Activated CD4-positive, alpha-beta T cell treated with anti-CD3 and anti-CD28 coated beads, Interleukin-10, Interleukin-2, amounts not matched to agents 100 ng/mL and 50 ng/mL, durations not matched to agents 16 hours and 8 hours (primary cell): Measurements from ENCODE around the gene KCNIP4.

ENCODE experiments used
- DNase-seq: peaks from one replicate; pipeline ENCODE4 v3.0.0-alpha.2; 2020

Gene KCNIP4

DNA sequence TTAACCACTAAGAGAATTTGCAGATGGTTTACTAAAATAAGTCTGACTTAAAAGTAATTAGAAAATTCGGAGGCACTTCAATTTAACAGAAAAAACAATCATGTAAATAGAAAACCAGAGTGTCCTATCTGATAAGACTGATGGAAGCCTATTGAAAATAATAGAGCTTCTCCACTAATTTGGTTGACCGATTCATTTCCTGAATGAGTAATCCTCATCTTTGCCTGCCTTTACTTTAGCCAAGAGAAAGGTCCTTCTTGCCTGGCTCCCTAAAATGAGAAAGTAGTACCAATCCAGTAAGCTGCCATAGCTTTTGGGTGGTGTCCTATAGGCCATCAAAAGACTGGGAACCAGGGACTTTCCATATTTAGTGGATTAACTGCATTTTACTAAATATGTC lies 48.4 kb downstream of the KCNIP4 start:
- no peak for DNase-seq

DNA sequence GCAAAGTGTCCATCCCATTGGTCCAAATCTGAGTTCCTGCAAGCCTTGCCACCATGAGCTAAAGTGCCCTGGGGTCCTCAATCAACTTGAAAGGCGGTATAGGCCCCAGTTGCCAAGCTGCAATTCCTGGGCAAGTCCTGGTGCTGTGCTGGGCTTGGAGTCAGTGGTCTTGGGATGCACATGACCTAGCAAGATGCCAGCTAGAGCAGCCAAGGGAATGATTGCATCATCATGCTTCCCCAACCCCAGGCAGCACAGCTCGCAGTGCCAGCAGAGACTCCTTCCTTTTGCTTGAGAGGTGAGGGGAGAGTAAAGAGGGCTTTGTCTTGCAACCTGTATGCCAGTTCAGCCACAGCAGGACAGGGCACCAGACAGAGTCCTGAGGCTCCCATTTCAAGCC lies 50.5 kb downstream of the KCNIP4 start:
- DNase-seq: no peak

DNA sequence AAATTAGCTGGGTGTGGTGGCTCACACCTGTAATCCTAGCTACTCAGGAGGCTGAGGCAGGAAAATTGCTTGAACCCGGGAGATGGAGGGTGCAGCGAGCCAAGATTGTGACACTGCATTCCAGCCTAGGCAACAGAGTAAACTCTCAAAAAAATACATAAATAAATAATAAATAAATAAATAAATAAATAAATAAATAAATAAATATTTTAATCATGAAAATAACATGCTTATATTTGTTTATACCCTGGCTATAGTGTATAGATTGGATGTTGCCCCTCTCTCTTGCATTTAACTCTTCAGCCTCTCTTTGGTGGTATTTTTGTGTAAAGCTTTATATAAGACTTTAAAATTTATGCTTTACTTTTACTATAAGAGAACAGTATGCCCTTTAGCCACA lies 51.8 kb downstream of the KCNIP4 start:
- no peak for DNase-seq

DNA sequence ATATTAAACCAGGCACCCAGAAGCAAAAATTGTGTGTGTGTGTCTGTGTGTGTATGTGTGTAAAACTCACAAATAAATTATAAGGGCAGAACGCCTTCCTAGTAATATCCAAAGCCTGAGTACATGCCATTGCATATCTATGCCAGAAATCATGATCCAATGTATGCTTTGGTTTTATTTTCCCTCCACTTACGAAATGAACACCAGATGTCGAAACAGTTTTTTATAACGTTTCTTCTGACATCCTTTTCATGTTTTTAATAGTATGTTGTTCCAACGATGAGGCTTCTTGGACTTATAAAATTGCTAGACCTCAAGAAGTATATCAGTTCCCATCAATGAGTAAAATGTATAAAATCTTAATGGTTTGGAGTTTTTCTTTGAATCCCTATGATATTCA lies 55.4 kb downstream of the KCNIP4 start:
- DNase-seq: no peak

DNA sequence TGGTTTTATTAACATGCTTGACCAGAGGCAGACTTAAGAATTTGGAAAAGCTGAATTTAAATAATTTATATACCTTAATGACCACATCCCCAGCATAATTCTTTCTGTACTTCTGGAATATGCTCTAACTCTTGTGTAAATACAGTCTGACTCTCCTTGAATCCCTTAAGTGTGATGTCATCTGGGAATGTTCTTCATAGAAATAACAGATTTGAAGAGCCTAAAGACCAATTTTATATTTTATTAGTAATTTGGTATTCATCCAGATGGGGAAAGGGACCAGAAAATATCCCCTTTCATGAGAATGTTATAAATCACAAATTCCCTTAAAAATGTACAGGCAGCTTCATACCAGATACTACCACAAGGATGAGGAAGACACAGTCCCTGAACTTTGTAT lies 58.3 kb downstream of the KCNIP4 start:
- no peak for DNase-seq

DNA sequence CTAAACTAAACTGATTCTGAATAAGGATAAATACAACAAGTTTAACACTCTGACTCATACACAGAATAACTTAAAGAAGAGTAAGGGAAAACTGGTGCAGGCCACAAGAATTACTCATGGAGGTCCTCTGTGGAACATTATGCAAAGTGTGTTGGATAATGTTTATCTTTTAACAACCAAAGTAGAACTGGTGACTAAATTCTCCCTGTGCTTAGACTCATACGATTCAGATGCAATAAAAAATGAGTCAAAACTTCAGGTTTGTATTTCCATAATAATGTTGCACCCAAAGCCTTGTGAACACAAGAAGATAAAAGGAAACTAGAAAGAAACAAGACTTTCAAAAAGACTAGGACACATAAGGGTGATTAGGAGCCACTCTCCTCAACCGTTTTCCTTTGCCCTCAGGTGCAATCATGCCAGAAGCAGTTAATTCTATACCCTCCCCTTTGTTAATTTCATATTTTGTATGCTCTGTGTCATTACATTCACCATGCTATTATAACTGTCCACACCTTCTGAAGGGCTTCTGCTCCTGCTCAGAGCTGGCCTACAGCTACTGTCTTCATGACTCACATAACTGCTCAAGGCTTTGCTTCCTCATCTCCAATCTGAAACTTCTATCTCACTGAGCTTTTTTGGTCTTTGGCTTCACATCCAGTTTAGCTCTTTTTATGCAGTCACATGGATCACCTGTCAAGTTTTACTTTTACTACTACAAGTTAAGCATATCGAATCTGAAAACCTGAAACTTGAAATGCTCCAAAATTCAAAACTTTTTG lies 60.2 kb downstream of the KCNIP4 start:
- DNase-seq: peak; percentile 67

DNA sequence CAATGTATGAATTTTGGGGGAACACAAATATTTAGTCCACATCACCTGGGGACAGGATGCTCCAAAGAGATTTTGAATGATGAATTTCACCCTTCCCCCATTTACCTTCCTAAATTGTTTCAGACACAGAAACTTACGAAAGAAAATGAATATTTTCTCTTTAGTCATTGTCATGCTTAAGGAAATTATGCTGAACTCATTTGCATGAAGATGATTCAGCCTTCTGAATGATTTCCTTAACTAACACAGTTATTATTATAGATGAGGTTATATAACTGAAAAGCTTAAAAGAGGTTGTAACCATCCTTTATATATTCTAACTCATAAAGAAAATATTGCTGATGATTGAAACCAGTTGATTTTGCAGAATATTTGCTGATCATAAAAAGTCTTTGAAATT lies 61.1 kb downstream of the KCNIP4 start:
- no peak for DNase-seq

DNA sequence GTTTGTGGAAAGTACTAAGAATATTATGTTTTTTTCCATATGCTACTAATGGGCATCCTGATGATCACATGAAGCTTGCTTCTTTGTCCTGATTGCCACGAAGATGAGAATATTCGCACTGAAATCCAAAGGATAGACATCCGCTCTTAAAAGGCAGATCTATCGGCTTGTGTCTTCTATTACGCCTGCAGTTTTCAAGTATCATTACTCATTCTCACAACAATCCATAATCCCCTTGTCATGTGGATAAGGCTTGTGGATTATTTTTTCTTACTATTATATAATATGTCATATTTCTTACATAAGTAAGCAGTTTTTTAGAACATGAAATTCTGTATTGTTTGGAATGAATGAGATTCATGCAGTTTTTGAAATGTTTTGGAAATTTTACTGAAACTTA lies 62.8 kb downstream of the KCNIP4 start:
- DNase-seq: no peak

DNA sequence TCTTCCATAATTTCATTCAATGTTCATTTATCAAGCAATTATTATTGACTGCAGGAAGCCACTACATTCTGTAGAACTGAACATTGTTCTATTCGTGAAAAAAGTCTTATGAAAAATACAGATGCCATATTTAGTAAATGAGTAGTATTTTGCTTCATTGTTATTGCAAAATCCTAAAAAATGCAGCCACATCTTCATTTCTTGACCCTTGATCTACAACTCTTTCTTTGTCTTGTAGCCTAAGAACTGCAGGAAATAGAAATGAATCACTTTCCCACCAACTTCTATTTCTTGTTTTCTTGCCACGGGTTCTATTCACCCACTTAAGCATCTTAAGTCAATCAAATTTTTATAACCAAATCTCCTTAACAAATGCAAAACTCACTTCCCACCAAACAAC lies 63.3 kb downstream of the KCNIP4 start:
- DNase-seq: no peak

DNA sequence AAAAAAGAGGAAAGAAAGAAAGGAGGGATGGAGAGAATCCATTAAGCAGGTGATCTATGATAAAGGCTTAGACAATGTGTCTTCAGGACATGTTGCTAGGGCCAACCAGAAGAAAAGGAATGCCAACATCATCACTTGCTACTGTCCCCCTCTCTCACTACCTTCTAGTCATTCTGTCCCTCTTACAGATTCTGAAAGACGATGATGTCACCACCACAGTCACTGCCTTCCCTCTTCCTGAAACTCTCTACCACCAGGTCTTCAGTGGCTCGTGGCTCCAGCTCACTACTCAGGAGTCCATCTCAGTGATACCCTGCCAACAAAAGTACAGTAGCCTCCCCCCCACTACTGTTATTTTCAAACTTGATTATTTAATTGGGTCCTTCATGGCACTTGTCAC lies 64.0 kb downstream of the KCNIP4 start:
- peak; percentile 62 for DNase-seq

DNA sequence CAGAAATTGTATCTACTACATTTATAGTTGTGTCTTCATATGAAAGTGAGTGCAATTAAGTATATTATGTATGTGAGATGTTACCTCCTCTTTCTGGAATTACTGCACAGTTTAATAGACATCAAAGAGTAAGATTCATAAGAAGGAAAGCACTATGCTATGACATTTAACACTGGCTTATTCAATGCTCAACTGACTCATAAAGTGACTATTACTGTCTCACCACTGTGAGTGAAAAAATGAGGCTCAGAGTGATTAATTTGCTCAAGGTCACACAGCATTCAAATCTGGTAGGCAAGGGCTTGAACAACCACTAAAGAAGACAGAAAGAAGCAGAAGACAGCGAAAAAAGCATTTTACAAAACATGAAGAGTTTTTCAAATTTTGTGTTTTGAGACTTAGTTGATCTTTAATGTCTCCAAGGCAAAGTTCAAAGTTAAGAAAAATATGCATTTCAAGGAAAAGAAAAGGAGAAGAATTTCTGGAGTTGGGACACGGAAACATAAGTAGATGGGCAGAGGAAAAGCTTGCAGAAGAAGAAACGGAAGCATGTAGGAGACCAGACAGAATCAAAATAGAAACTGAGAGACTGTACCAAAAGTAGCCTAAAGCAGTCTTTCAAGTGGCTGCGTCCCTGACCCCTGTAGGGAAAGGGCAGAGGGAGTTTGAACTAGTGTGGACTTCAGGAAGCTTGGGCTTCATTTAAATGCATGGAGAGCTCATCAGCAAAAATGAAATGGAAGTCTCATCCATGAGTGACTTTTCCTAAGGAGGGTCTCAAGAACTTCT lies 66.3 kb downstream of the KCNIP4 start:
- peak; percentile 65 for DNase-seq

DNA sequence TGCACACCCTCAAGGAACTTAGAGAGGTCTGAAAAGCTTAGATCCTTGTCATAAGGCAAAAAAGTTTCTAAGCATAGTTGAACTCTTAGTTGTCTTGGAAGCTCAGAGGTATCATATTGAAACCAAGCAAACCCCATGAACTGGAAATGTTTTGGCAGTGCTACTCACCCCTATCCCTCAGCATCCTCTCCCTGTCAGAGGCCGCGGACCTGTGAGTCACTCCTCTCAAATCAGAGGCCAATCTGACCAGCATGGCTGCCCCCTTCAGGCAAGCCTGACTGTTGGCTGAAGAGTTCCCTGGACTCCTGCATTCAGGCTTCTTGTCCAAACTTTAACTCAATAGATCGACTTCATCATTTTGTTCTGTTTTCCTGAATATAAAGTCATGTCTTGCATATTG lies 69.4 kb downstream of the KCNIP4 start:
- DNase-seq: peak; percentile 59

DNA sequence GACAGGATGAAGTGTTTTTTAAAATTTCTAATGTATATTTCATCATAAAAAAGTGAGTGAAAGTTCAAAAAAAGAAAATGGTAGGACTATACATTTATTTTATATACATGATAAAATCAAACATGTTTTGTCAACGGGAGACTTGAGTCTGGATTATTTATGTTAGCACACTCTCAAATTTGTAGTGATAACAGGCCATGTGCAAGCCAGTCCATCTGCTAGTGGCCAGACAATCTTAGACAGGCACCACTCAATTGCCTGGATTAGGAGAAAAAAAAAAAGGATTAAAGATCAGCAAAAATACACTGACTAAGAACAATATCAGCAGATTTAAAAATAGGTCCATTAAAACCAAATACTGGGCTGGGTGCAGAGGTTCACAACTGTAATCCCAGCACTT lies 71.9 kb downstream of the KCNIP4 start:
- no peak for DNase-seq

DNA sequence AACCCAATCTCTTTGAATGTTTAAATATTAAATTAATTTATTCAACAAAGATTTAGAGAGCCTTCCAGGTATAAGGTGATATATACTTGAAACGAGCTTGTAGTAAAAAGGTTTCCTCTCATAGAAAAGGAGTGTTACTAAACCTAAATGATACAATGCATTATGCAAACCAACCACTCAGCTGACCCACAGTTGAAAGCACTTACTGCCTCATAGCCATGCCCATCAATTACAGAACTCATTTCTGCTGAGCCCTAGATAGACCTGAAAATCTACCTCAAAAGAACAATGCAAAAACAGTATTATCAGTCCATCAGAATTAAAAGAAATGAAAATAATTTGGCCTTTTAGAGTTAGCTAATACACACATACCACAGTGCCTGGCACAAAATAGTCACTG lies 75.4 kb downstream of the KCNIP4 start:
- DNase-seq: no peak

DNA sequence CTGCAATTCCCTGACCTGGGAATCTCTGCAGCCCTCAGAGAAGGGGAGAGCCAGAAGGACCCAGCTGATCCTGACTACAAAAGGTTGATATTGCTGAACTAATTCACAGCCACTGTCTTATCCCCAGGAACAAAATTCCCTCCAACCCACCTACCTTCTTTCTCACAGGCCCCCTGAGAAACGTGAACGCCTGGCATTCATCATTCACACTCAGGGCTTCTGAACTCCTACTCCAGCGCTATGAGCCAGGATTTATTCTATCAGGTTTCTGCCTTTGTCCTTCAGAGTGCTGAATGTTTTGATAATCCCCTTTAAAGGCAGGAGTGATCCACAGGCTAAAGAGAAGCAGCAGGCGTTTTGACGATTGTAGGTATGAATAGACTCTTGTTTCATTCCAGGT lies 76.5 kb downstream of the KCNIP4 start:
- DNase-seq: no peak

DNA sequence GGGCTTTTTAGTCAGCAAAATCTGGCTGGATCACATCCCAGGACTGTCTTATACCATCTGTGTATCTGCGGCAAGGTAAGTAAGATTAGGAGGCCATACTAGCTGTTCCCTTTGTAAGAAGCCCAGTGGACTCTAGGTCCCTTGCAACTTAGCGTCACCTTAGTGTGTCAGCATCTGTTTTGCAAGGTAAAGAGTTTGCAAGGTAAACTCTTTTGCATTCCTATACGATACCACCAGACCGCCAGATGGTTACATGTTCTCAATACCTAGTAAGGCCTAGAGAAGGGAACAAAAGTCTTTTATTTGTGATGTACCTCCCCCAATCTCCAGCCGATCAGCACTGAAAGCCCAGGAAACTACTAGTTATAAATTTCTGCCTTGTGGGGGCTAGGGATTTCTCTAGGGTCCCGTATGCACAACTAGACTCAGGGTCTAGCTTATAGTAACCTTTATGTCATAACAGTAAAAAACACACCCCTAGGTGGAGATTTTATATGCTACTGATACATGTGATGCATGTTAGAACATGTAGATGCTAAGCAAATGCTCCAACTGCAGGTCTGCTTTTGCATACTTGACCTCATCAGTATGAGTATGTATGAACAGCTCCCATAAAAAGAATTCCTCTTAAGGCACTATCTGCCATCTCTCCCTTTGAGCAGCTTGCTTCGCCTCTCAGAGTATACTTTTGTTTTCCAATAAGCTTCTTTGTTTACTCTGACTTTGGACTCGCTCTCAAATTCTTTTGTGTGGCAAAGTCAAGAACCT lies 78.4 kb downstream of the KCNIP4 start:
- DNase-seq: no peak

DNA sequence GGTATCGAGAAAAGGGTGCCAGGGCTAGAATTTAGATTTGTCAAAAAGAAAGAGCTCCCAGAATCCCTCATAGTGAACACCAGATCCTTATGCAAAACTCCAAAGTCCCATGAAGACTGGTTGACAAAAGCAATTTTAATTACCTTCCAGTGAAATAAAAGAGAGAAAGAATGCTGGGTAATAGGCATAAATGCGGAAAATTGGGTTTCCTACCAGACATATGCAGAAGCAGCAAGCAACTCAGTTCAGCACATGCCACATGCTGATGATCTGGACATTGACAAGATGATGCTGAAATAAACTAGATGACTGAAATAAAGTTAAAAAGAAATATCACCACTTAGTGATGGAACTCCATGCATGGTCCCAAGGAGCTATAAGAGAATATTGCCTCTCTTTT lies 83.9 kb downstream of the KCNIP4 start:
- no peak for DNase-seq

DNA sequence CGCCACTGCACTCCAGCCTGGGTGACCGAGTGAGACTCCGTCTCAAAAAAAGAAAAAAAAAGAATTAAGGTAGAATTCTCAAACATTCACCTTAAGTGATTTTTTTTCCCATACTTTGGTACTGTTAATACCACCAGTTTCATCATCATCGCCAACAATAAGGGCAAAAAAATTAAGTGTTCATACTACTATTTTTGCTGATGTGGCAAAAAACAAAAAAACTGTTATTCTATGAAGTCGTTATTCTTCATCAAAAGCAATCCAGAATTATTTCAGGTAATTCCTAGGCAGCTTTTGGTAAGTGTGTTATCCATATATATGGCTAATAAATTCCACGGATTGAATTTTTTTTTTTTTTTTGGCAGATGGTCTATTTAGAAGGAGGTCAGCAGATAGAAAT lies 85.7 kb downstream of the KCNIP4 start:
- DNase-seq: no peak

DNA sequence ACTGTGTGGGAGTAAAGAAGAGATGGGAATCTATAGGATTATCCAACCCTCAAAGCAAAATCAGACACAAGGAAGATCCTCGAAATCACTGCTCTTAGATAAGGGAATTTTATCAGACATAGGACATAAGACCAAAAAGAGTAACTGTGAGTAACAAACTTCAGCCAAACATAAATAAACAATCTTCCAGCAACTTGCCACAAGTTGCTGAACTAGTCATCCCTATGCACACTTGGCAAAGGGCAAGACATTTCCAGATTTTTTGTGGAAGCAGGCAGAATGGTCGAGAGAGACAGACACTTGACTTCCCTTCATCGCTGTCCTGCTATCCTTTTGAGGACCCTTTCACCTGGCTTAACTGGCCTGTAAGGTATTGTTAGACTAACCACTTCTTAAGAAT lies 89.6 kb downstream of the KCNIP4 start:
- DNase-seq: no peak

DNA sequence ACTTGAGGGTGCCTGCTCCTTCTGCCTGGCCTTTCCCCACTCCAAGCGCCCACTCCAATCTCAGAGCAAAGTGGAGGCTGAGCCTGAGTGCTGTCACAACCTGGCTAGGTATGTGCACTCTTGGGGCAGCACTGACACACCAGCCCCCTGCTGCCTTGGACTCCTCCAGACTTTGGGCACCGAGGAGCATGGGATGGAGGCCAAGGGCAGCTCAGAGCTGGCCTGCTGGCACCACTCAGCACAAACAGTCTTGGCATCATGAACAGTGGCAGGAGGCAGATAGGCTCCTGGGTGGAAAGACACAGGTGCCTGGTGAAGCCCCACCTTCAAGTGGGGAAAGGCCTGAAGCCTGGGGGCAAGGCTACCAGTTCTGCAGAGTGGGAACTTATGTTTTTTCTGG lies 91.8 kb downstream of the KCNIP4 start:
- DNase-seq: no peak

DNA sequence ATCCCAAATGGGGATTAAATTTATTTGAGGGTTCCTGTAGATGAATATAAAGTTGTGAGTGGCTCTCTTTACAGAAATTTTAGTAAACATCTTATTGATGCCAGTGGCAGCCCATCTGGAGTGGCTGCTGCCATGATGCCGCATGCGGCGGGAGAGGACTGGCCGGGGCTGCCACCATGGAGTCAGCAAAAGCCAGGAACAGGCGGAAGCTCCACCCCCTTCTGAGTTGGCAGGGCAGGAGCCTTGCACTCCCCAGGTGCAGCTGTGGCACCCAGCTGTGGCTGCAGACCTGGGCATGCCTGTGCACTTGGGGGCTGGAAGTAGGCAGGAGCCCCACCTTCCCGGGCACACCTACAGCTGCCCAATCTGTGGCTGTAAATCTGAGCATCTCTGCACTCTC lies 92.3 kb downstream of the KCNIP4 start:
- no peak for DNase-seq

DNA sequence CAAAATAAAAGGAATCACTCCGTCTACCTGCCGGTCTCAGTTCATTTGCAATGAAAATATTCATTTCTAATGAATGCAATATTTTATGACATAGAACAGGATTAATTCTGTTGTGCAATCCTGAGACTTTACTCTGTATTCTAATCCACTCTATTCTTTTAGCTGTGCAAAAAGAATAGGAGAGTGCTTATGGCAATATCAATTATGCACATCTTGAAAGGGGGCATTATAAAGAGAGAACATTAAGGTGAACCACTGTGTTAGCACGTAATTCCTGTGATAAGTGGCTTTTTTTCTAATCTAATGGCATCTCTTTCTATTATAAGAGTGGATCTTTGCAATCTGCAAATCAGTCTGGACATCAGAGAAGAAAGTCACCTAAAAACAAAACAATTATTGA lies 99.5 kb downstream of the KCNIP4 start:
- DNase-seq: no peak

DNA sequence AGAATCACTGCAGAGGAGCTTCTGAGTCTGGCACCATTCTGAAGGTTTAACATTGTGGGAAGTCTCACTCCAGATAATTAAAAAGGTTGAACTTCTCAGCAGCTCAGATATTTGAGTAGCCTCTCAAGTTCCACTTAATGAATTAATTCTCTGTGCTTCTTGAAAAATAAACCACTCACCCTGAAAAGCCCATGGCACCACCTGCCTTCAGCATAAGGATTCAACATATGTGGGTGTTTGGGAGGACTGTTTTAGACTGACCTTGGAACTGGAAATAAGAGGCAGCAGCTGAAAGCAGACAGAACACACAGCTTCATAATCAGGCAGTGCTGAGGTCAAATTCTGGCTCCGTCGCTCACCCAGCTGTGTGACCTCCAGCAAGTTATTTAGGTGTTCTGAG lies 100.6 kb downstream of the KCNIP4 start:
- DNase-seq: no peak

DNA sequence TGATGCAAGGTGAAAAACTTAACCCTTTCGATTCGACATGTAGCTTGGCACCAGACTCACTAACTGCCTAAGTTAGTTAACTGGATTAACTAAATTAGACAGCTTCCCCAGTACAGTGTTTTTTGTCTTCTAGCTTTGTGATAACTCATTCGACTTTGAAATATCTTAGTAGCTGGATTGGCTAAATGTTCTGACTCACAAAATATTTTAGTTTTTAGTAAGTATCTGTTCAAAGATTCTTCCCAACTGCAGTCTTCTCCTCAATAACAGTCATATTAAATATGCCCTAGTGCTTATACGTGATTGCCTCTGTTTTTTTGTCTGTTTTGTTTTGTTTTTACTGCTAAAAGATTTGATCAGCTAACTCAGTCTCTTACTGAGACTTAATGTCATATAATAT lies 102.9 kb downstream of the KCNIP4 start:
- DNase-seq: no peak
